Retina (tissue), 1 donor: Measurements from ENCODE around the gene SRSF2.
"Not testable (repeated sequence)": the region's sequence is repeated elsewhere in the genome, so short reads cannot be mapped to it uniquely, and the experiment has no call there.

Experiments used
- DNase-seq: peaks from one replicate; pipeline ENCODE4 v3.0.0-alpha.2; 2016

SRSF2 gene

DNA sequence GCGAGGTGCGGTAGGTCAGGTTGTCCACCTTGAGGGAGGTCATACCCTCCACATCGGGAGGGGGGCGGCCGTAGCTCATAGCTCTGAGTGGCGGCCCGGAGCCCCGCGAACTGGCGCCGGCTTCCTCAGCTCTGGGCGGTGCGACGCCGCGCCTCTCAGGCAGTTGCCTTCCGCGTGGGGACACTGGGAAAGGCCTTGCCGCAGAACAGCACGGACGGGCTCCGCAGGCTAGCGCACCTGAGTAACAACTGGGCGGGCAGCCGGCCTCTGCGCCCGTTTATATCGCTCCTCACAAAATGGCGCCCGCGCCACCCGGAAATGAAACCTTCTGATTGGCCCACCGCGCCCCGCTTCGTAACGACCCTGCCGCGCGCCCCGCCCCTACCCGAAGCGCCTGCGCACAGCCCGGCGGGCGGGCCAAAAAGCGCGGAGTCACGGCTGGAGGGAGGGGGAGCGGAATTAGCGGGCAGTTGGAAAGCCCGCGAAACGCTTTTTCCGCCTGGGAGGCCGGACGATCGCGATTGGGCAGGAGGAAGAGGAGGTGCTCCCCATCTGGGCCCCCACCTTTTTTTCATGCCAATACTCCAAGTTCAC lies at the start of gene SRSF2:
Gene SRSF2, minus strand, starts transcription at position 250 of the 594 bp plus-strand sequence. Its CDS starts 171 bp downstream, at position 79.
- peak; percentile 99 for DNase-seq

- no peak for DNase-seq
These were observed 47.8 kb upstream of the SRSF2 start for GRCh38 chr17:76784926-76785325.

DNA sequence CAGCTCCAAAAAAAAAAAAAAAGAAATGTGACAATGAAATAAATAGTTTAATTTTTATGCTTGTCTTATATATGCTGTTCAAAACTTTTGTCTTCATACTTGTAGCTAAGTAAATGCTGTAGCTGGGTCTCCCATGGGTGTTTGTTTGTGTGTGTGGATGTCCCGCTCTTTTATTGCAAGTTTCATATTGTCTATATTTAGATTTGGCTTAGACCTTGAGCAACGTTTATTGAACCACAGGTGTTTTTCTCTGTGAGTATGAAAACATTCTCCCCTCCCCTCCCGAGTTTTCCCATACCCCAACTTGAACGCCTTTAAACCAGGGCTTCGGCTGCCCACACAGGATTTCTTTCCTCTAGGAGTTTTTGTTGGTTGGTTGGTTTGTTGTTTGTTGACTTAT lies 46.0 kb upstream of the SRSF2 start:
- DNase-seq, result no peak

DNA sequence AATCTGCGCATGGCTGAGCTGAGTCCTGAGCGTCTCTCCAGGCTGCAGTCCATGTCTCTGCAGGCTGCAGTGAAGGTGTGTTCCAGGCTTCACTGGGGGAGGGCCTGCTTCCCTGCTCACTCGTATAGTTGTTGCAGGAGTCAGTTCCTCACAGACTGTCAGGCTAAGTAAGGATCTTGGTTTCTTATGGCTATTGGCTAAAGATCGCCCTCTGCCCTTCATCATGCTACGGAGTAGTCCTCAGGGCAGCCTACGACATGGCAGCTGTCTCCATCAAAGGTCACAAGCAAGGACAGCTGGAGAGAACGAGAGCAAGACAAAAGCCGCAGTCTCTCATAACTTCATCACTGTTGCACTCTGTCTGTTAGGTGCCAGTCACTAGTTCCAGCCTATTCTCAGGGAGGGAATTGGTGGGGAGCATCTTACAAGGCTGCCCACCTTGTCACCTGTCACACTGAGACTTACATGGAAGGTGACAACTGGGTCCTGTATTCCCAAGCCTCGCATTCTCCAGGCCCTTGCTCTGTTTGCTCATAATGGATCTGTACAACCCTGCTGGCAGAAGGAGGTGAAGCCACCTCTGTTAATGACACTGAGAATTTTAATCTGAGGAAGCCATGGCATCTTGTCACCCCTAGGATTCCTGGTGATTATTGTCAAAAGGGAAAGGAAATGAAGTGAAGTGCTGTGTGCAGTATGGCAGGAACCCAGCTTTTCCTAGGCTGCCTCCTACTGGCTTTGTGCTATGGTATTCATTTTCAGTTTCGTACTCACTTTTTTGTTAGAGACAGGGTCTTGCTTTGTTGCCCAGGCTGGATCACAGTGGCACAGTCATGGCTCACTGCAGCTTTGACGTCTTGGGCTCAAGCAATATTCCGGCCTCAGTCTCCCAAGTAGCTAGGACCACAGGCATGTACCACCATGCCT lies 44.2 kb upstream of the SRSF2 start:
- no peak for DNase-seq

DNA sequence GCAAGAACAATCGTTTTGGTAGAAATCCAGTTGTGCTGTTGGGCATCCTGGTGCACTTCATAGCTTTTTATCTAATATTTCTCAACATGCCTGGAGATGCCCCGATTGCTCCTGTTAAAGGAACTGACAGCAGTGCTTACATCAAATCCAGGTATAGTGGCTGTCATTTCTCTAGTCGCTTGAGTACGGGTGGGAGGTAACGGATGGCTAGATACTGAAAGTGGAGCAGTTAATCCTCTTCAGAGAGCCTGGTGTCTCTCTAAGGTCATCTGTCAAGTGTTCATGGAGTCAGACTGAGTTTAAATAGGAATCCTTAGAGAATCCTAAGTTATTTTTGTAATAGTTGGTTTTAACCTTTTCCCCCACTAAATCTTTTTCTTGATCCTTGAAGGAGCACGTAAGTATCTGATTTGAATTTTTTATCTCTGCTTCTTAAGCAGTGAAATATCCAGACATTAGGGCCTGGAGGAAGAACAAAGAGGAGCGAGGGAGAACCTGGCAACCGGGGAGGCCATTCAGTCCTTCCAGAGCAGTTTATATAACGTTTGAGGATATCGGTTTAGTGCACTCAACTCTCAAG lies 38.0 kb upstream of the SRSF2 start:
- DNase-seq, result no peak

DNA sequence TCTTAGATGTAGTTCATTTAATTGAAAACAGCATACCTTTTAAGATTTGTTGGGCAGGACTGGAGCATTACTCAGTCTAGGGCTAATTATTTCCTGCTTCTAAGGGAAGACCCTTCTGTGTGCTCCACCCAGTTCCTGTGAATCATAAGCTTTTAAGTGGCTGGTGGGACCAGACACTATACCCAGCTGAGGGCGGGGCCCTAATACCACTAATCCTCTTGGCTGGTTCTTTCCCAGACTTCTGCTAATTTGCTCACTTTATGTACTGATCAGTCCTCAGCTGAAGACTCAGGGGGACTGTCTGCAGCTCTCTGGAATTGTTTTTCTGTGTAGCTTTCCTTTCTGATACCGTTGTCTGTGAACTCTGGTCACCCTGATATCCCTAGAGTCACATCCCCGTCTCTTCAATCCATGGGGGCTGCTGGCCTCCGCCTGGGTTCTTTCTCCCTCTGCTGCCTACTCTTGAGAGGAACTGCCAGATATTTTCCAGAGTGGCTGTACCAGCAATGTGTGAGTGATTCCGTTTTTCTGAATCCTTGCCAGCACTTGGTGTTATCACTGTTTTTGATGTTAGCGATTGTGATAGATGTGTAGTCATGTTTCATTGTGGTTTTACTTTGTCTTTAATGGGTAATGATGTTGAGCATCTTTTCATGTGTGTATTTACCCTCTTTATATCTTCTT lies 35.9 kb upstream of the SRSF2 start:
- no peak for DNase-seq

DNA sequence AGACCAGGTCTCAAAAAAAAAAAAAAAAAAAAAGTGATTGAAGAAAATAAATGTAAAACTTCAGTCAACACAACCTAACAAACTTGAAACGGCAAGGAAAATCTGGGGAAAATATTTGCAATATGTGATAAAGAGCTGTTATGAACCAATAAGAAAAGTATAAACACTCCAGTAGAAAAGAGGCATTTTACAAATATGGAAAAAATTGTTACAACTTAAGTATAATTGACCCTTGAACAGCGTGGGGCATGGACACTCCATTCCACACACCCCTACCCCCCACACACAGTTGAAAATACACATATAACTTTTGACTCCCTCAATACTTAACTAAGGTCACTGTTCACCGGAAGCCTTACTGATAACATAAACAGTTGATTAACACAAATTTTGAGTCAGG lies 21.4 kb upstream of the SRSF2 start:
- DNase-seq, result no peak

DNA sequence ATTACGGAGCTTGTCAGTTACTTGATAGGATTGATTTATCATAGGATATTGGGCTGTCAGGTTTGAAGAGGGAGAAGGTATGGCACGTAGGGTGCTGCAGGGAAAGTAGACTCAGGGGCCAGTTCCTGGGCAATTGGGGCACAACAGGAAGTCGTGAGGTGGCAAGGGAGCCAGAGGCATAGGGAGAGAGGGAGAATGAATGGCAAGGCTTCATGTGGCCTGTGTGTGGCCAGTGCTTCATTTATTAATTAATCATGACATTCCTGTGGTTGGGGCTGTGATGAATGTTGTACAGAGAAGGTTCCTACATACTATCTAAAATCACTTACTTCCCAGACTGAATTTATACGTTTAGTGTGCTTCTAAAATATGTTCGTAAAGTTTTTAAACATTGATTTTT lies 20.1 kb upstream of the SRSF2 start:
- no peak for DNase-seq

- no peak for DNase-seq
These were observed 18.2 kb upstream of the SRSF2 start for GRCh38 chr17:76755285-76755684.

DNA sequence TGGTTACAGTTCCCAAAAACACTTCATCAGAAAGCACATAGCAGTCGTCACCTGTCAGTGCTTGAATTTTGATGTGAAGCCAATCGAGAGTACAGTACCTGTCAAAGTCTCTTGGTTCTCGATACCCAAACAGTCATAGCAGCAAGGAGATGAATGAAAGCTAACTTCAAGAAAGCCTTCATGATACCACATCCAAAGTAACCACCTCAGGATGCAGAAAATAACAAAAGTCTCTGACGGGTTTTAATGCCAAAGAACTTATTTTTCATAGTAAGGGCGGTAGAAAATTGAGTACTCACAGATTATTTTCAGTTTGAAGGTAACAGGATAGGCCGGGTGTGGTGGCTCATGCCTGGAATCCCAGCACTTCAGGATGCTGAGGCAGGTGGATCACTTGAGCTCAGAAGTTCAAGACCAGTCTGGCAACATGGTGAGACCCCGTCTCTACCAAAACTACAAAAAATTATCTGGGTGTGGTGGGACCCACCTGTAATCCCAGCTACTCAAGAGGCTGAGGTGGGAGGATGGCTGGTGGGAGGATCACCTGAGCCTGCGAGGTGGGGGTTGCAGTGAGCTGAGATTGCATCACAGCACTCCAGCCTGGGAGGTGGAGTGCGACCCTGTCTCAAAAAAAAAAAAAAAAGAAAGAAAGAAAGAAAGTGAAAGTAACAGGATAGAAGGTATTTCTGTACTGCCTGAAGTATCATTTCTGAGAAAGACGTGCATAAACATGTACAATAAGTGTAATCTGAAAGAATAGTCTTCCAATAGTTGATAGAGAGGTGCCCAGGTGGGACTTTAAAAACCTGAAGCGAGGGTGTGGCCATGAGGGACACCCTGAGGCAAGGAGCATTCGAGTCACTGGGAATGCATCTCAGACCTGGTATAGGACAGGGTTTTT lies 16.2 kb upstream of the SRSF2 start:
- DNase-seq, result no peak

DNA sequence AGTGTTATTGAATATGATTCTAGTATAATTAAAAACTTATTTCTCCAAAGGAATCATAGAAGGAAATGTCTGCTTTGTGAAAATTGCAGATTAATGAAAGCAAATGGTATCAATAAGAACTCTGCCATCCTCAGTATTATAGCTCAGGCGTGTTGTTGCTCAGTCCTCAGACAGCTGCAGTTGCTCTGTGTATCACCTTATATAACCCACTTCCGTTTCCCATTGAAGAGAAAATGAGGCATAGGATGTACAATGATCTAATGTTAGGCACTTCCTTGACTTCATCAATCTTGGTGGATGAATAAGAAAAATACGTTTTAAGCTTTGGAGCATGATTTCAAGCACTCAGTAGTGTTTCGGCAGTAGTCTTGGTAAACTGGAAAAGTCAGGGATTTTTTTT lies 14.9 kb upstream of the SRSF2 start:
- no peak for DNase-seq

GRCh38 chr17:76751416-76751993 lies 14.4 kb upstream of the SRSF2 start:
- DNase-seq, result no peak

- no peak for DNase-seq
These were observed 11.5 kb upstream of the SRSF2 start for GRCh38 chr17:76748657-76749056.

DNA sequence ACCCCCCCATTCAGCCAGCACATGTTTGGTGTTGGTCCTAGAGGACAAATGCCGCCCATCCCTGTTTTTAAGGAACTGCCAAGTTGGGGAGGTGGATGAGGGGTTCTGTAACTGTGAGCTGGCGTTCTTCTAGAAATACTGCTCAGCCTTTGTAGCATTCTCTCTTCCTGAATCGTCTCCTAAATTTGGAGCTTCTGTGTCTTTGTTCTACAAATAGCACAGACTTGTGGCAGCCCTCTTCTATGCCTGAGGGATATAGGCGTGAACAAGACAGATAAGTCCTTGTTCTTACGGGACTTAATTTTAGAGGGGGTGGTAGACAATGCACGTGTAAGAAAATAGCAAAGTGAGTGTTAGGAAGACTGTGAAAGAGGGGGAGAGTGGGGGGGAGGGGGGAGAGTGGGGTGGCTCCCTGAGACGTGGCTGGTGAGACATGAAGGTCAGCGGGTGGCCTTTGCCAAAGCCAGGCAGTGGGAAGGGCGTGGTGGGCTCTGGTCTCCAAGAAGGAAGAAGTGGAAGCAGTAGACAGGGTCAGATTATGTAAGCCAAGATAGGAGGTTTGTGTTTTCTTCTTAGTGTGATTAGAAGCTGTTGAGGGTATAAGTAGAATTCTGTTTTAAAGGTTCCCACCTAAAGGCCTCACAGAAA lies 10.7 kb upstream of the SRSF2 start:
- no peak for DNase-seq

GRCh38 chr17:76745785-76746184 lies 8.7 kb upstream of the SRSF2 start:
- not testable (repeated sequence) for DNase-seq

GRCh38 chr17:76744747-76745146 lies 7.6 kb upstream of the SRSF2 start:
- no peak for DNase-seq

DNA sequence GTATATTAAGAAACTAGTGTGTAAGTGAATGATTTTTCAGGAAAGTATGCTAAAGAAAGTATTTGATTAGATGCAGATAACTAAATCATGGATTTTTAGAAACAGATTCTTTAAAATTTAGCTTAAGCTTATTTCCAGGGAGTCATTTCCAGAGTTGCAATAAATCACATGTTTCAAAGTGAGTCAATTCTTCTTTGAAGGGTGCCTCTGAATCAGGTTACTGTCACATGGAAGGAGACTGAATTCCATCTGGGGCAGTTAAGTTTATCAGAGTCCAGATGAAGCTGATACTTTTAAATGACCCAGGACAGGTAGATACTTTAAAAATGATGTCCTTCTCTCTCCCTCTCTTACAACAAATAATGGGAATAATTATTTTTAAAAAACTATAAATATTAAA lies 5.8 kb upstream of the SRSF2 start:
- no peak for DNase-seq

DNA sequence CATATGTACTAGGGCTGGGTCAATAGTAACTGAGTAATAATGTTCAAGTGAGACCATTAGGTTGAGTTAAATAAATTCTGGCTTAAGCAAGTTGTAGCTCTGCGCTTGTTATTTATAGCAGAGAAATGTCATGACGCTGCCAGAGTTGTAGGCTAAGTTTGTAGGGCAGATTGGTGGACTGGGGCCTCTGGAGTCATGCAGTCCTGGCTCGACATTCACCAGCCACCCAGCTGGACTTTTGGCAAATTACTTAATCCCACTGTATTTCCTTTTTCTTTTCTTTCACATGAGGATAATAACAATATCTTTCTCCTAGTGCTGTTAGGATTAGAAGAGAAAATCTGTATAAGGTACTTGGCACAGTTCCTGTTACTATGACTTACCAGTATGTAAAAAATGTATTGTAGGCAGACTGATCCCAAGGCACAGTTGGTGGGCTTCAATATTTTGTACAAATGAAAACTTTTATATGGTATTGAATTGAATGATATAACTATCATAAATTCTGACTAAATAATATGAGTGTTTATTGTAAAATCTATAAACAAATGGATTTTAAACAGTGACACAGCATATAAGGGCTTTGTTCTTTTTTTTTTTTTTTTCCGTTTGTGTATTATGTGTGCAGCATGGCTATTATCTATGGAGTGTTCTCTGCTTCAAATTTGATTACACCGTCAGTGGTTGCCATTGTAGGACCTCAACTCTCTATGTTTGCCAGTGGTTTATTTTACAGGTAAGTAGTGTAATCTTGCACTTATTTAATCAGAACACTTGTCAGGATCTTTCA lies 3.4 kb upstream of the SRSF2 start:
- no peak for DNase-seq

DNA sequence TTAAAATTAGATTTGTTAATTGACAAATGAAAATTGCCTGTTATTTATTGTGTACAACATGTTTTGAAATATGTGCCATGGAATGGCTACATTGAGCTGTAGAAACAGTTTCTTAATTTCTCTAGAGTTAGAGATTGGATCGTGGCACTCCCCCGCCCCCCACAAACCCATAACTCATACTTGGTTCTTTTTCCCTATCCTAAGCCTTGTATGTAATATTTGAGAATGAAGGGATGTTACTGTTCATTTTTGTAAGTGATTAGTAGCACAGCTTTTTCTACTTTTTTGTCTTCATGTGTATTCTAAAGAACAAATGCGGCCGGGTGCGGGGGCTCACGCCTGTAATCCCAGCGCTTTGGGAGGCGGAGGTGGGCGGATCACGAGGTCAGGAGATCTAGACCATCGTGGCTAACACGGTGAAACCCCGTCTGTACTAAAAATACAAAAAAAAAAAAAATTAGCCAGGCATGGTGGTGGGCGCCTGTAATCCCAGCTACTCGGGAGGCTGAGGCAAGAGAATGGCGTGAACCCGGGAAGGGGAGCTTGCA lies 2.5 kb upstream of the SRSF2 start:
- DNase-seq, result not testable (repeated sequence)

GRCh38 chr17:76738468-76738850 lies 1.3 kb upstream of the SRSF2 start:
- DNase-seq, result no peak
